Lower leg skin (tissue), 4 donors: Measurements from ENCODE around the gene CORO1C. TPM values are rescaled to one million over a fixed set of nuclear protein-coding genes. Genes with fewer than 3 reads are reported as not detected.

Source experiments
- DNase-seq, 2 donors: peaks; one replicate each; pipeline ENCODE4 v3.0.0-alpha.2; 2019; ENCODE audit warnings: low spot score in 2 of 2
- H3K4me3 ChIP-seq: fragments of 200-600 bp; sonication (generic); 2 replicates; pipeline ENCODE4 v1.5.1; 2017; ENCODE audit warnings: mild to moderate bottlenecking, low read depth; ENCODE audit not compliant: poor library complexity, severe bottlenecking
- CTCF ChIP-seq, 3 donors: fragments of 450-650 bp; IDR thresholded peaks; one replicate each; pipeline ENCODE4 v1.5.1; 2016; ENCODE audit warnings: antibody characterized with exemption in 3 of 3, mild to moderate bottlenecking in 3 of 3, moderate library complexity in 2 of 3
- POLR2A ChIP-seq, 2 donors: fragments of 450-650 bp; IDR thresholded peaks; one replicate each; pipeline ENCODE4 v1.6.1; 2016 to 2017; ENCODE audit warnings: antibody characterized with exemption in 2 of 2, mild to moderate bottlenecking in 1 of 2, moderate library complexity in 1 of 2
- WGBS, 2 donors: methylation state at CpG; one replicate each; pipeline ENCODE4 v1.1.5; 2018; 5-methylcytosine and 5-hydroxymethylcytosine counted together
- intact Hi-C: fragments of 100-400 bp; cut with DNase I; formaldehyde crosslinking; loops from one replicate; pipeline ENCODE4 v1.15.0; 2023; ENCODE audit warnings: low total_unique reads
- total RNA-seq, 4 donors: library from RNA; depleted of rRNA; stranded (reverse); fragments of >200 nt; gene quantifications; one replicate each; pipeline ENCODE4 v1.1.0, GENCODE V29; 2016

Gene CORO1C
- total RNA-seq, 4 donors from 2014 or later = 86.5 to 193 (median 146) TPM

DNA sequence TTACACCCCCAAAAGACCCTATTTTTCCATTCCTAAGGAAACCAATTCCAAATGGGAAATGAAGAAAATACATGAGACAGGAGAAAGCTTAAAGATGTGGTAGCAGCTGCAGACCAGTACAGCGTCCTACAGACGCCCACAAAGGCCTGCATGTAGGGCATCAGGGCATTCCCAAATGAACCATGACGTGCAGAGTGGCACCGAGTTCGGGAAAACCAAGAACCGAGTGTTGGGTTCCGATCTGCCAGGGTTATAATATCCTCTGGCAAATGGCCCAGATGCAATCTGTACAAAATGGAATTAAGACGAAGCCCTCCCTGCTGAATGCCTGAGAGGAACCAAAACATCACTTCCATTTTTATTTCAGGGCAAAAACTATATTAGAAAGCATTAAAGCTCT, 63.3 kb downstream of the CORO1C start:
- 55 to 66% methylated on average over 8 of the region's 8 CpGs for WGBS, 2 donors
- intact Hi-C loops = loop anchor here (10.0 kb wide), 1 partner anchor 287 kb away; no protein-coding TSS in a partner anchor
- DNase-seq = no peak
- H3K4me3 ChIP-seq = no peak overlapping the region
- TF ChIP-seq POLR2A (IDR thresholded peaks at IDR 0.05) (no peak), CTCF (IDR thresholded peaks at IDR 0.05) (no peak)

GRCh38 chr12:108667349-108667748, 64.0 kb downstream of the CORO1C start:
- H3K4me3 ChIP-seq = no peak overlapping the region
- intact Hi-C loops = loop anchor here (10.0 kb wide), 1 partner anchor 287 kb away; no protein-coding TSS in a partner anchor
- TF ChIP-seq POLR2A (IDR thresholded peaks at IDR 0.05) (no peak), CTCF (IDR thresholded peaks at IDR 0.05) (no peak)
- no peak for DNase-seq
- 53 to 70% methylated on average over 2 of the region's 2 CpGs for WGBS, 2 donors

DNA sequence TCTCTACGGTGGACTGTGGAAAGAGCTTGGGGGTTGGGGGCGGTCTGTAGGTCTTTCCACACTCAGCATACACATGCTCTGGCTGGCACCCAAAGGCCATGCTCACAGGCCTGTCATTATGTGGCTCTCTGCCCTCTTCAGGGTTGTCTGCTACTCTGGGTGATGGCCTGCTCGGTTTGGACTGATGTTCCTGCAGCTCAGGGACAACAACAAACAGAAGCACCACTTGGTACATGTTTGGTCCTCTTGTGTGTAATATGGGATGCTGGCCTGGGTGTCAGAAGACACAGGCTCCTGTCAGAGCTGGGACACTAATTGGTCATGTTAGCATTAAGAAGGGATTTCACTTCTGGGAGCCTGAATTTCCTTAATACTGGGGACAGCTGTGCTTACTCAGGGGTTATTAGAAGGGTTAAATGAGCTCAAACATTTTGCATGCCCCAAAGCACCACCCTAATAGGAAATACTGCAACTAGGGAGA, 64.9 kb downstream of the CORO1C start:
- H3K4me3 ChIP-seq = no peak overlapping the region
- TF ChIP-seq CTCF (IDR thresholded peaks at IDR 0.05) (no peak), POLR2A (IDR thresholded peaks at IDR 0.05) (no peak)
- intact Hi-C loops = loop anchor here (10.0 kb wide), 1 partner anchor 288 kb away; no protein-coding TSS in a partner anchor
- 40 to 47% methylated on average over 3 of the region's 3 CpGs for WGBS, 2 donors
- peak in 1 of 2 donors; percentile 90 for DNase-seq

- no peak for TF ChIP-seq POLR2A (IDR thresholded peaks at IDR 0.05)
- TF ChIP-seq CTCF (IDR thresholded peaks at IDR 0.05) = no peak
- DNase-seq = no peak
- 78 to 81% methylated on average over 6 of the region's 6 CpGs for WGBS, 2 donors
- no peak overlapping the region for H3K4me3 ChIP-seq
- intact Hi-C loops = loop anchor here (2.0 to 10.0 kb wide), 2 partner anchors 141 to 289 kb away; no protein-coding TSS in a partner anchor
These were observed 65.6 kb downstream of the CORO1C start for GRCh38 chr12:108665608-108666202.

GRCh38 chr12:108664338-108665258, 66.7 kb downstream of the CORO1C start:
- peak; percentile 94 to 95 for DNase-seq
- TF ChIP-seq POLR2A (IDR thresholded peaks at IDR 0.05) = no peak
- peak in 1 of 3 donors; percentile 94 for TF ChIP-seq CTCF (IDR thresholded peaks at IDR 0.05)
- intact Hi-C loops = loop anchor here (2.0 to 10.0 kb wide), 2 partner anchors 142 to 290 kb away; no protein-coding TSS in a partner anchor
- 1 to 5% methylated on average over 5 of the region's 5 CpGs for WGBS, 2 donors
- no peak overlapping the region for H3K4me3 ChIP-seq
